HCT116 (cell line): Measurements from ENCODE around the gene CDK10.

ENCODE experiments used
- CTCF ChIP-seq, 3 experiments: fragments of 200-600 bp in 1 of 3; sonication (generic) in 1 of 3; IDR thresholded peaks in 2 of 3; conservative IDR thresholded peaks in 1 of 3; 2 replicates each; pipeline ENCODE4 v1.5.1; 2012 to 2017; ENCODE audit warnings: low read depth in 2 of 3, low read length in 2 of 3, antibody characterized with exemption in 1 of 3, borderline replicate concordance in 1 of 3, control low read depth in 1 of 3, mild to moderate bottlenecking in 1 of 3, mixed read lengths in 1 of 3, mixed run types in 1 of 3, moderate library complexity in 1 of 3; ENCODE audit not compliant: insufficient read depth in 1 of 3
- EGR1 ChIP-seq: IDR thresholded peaks from 2 replicates; pipeline ENCODE4 v1.6.1; 2012; ENCODE audit warnings: low read depth
- POLR2A ChIP-seq: IDR thresholded peaks from 2 replicates; pipeline ENCODE4 v1.7.0; 2011; ENCODE audit warnings: borderline replicate concordance; ENCODE audit not compliant: insufficient read depth, insufficient read length; ENCODE audit errors: extremely low read depth
- RAD21 ChIP-seq: IDR thresholded peaks from 2 replicates; pipeline ENCODE4 v1.6.1; 2012; ENCODE audit warnings: low read depth, mild to moderate bottlenecking
- YY1 ChIP-seq: IDR thresholded peaks from 2 replicates; pipeline ENCODE4 v1.6.1; 2011; ENCODE audit warnings: low read length, low read depth, moderate library complexity, mild to moderate bottlenecking; ENCODE audit not compliant: insufficient replicate concordance; ENCODE audit errors: extremely low read depth

- TF ChIP-seq CTCF (IDR thresholded peaks at IDR 0.05 in 2 of 3, conservative IDR thresholded peaks at IDR 0.05 in 1 of 3; ENCODE audit: borderline replicate concordance in 1 of 3, insufficient read depth in 1 of 3, low read depth in 2 of 3, low read length in 2 of 3) (no peak), RAD21 (no peak), YY1 (no peak), EGR1 (no peak), POLR2A (no peak)
Observed at GRCh38 chr16:89708481-89708931, 22.0 kb downstream of the CDK10 start.
